D721Med (cell line): ENCODE measurements around the gene LRRC8C.

Experiments used
- DNase-seq: peaks from one replicate; pipeline ENCODE4 v3.0.0; 2011; ENCODE audit warnings: low spot score; ENCODE audit not compliant: insufficient read length
- FAIRE-seq: peaks from 2 replicates; lab custom pipeline; 2011; peaks lifted over from hg19 to GRCh38; lab: Jason Lieb, UNC
- TF ChIP-seq, protein P1 (sequence below): IDR thresholded peaks from 2 replicates; pipeline ENCODE4 v1.5.1; 2012; ENCODE audit warnings: mild to moderate bottlenecking, control low read depth; ENCODE audit not compliant: insufficient read depth; ENCODE audit errors: missing control alignments

Gene LRRC8C

GRCh38 chr1:89608319-89608983 lies 24.5 kb upstream of the LRRC8C start:
- TF ChIP-seq, protein P1, sequence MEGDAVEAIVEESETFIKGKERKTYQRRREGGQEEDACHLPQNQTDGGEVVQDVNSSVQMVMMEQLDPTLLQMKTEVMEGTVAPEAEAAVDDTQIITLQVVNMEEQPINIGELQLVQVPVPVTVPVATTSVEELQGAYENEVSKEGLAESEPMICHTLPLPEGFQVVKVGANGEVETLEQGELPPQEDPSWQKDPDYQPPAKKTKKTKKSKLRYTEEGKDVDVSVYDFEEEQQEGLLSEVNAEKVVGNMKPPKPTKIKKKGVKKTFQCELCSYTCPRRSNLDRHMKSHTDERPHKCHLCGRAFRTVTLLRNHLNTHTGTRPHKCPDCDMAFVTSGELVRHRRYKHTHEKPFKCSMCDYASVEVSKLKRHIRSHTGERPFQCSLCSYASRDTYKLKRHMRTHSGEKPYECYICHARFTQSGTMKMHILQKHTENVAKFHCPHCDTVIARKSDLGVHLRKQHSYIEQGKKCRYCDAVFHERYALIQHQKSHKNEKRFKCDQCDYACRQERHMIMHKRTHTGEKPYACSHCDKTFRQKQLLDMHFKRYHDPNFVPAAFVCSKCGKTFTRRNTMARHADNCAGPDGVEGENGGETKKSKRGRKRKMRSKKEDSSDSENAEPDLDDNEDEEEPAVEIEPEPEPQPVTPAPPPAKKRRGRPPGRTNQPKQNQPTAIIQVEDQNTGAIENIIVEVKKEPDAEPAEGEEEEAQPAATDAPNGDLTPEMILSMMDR = no peak
- DNase-seq = no peak
- no peak for FAIRE-seq

DNA sequence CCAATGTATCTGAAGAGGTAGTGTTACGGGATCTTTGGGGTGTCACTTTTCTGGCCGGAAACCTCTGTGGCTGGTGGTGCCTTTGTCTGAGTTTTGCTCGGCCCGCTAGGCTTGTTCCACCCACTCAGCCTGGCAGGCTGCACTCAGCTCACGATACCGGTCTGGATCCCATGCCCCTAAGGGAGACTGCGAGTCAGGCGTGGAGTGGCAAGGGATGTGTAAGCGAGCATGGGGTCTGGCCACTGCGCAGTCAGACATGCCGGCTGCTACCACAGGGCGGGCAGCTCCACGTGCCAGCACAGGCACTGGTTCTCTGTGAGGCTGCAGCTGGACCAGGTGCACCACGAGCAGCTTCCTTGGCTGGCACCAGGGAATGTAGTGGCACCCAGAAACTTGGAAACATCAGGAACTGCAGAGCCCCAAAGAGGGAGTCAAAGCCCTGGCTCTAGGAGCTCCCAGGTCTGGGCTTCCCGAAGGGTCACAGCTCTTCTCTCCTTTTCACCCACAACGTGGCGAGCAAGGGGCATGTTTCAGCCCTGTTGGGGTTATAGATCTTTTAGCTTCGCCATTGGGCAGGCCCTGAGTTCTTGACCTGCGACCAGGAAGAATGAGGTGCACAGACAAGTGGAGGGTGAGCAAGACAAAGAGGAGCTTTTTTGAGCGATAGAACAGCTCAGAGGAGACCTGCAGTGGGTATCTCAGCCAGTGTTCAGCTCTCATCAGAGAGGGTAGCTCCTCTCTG lies 23.8 kb upstream of the LRRC8C start:
- FAIRE-seq (no peak), DNase-seq (no peak)
- TF ChIP-seq, protein P1 = no peak

GRCh38 chr1:89609781-89610456 lies 23.0 kb upstream of the LRRC8C start:
- TF ChIP-seq, protein P1 = no peak
- DNase-seq (no peak), FAIRE-seq (no peak)

- DNase-seq = no peak
- FAIRE-seq = no peak
- TF ChIP-seq, protein P1 = no peak
Measured at GRCh38 chr1:89610457-89611011, 22.4 kb upstream of the LRRC8C start.

DNA sequence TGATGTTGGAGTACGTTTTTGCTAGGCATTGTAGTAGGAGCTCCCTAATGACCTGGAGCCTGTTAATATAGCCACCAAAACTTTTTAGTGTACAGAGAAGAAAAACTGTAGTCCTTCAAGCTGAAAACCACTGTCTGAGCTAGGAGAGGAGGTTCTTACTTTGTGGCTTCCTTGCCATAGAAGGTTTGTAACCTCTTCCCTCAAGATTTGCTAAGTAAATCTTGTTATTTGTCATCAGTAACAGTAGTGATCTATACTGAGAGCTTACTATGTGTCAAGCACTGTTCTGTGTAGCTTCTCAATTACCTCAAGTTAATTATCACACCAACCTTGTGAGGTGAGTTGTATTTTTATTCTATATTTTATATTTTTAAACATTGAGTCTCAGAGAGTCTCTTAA lies 21.2 kb upstream of the LRRC8C start:
- TF ChIP-seq, protein P1 = no peak
- FAIRE-seq (no peak), DNase-seq (no peak)

- FAIRE-seq (no peak), DNase-seq (no peak)
- TF ChIP-seq, protein P1 = no peak
Measured at GRCh38 chr1:89613928-89614327, 19.0 kb upstream of the LRRC8C start.
